ENCODE measurements around the gene HOXB5. TPM values are rescaled to one million over a fixed set of nuclear protein-coding genes. Genes with fewer than 3 reads are reported as not detected.

HOXB5 gene
- total and polyA plus RNA-seq, 10 of the 15 experiments (the other 5 are each of a cell fraction or from before 2014, with no cell fraction given): not detected

- FAIRE-seq (no peak), DNase-seq (ENCODE audit: low read depth, low spot score) (no peak), ATAC-seq (no peak)
- ChIA-PET CTCF (interaction anchor here (1.1 to 2.4 kb wide), 2 partner anchors 8 to 10 kb away, joined by 3 to 16 read pairs; no protein-coding TSS in a partner anchor), SMC1A (ENCODE audit: uncharacterized antibody, unreplicated experiment) (interaction anchor here (1.4 kb wide), 1 partner anchor 9 kb away, joined by 3 read pairs; no protein-coding TSS in a partner anchor), POLR2A (no interaction called here), RAD21 (ENCODE audit: unreplicated experiment) (interaction anchor here (1.0 kb wide), 1 partner anchor 21 kb away, joined by 3 read pairs; no protein-coding TSS in a partner anchor)
- BruUV-seq (replicated peaks): no TSS peak
- Histone ChIP-seq H3K9ac (ENCODE audit: control insufficient read depth, insufficient read depth, low read length) (no peak overlapping the region), H3K27ac (ENCODE audit: control insufficient read depth, insufficient read depth) (no peak overlapping the region), H3K27me3 (replicated peaks in 1 of 2; ENCODE audit: control insufficient read depth in 2 of 2, insufficient read depth in 2 of 2, low read length in 1 of 2) (peaks cover 33 to 34% of the 10 kb centered on the region in 2 experiments), H3K79me2 (ENCODE audit: control insufficient read depth, insufficient read depth, low read length) (no peaks in the 10 kb centered on the region), H3K9me3 (replicated peaks; ENCODE audit: control insufficient read depth, insufficient read depth, low read length) (no peaks in the 10 kb centered on the region), H3K4me2 (ENCODE audit: control insufficient read depth, insufficient read depth) (no peak overlapping the region), H2AFZ (ENCODE audit: control insufficient read depth, low read depth, low read length) (no peak overlapping the region), H3K4me1 (ENCODE audit: control insufficient read depth, insufficient read depth, low read length) (peaks cover 7% of the 10 kb centered on the region), H3K36me3 (ENCODE audit: control insufficient read depth in 2 of 2, insufficient read depth in 2 of 2, low read length in 1 of 2) (no peaks in the 10 kb centered on the region; a peak in 1 of 4 replicates), H4K20me1 (ENCODE audit: control insufficient read depth, insufficient read depth) (no peaks in the 10 kb centered on the region), H3K4me3 (no peak overlapping the region)
- intact Hi-C loops (cut with micrococcal nuclease; ENCODE audit: unreplicated experiment) (no loop called here), in situ Hi-C loops (cut with MboI) (loop anchor here (10.0 kb wide), 1 partner anchor 782 kb away; the partner anchor contains the start of gene SCRN2)
- WGBS (ENCODE audit: insufficient coverage, insufficient replicate concordance, low lambda C conversion rate, missing lambda C conversion rate): 60% methylated on average over 5 of the region's 5 CpGs
- TF ChIP-seq SKIL (IDR thresholded peaks at IDR 0.05; ENCODE audit: low read depth, poor library complexity, severe bottlenecking): no peak
- no peak for TF ChIP-seq E2F4 (IDR thresholded peaks at IDR 0.05; ENCODE audit: low read depth, low read length)
- no peak for TF ChIP-seq NBN (IDR thresholded peaks at IDR 0.05)
- no peak for TF ChIP-seq FOXM1 (IDR thresholded peaks at IDR 0.05; ENCODE audit: low read depth, low read length)
- no peak for TF ChIP-seq RAD51 (IDR thresholded peaks at IDR 0.05)
- TF ChIP-seq GATAD2B (conservative IDR thresholded peaks at IDR 0.05; ENCODE audit: low read depth): no peak
- no peak for TF ChIP-seq KLF5 (IDR thresholded peaks at IDR 0.05; ENCODE audit: partially characterized antibody)
- no peak for TF ChIP-seq BCL11A (IDR thresholded peaks at IDR 0.05; ENCODE audit: low read depth, low read length)
- TF ChIP-seq SMC3 (IDR thresholded peaks at IDR 0.05; ENCODE audit: borderline replicate concordance, low read length): no peak
- TF ChIP-seq NFYB (IDR thresholded peaks at IDR 0.05; ENCODE audit: insufficient read depth, low read depth, low read length): no peak
- TF ChIP-seq RCOR1 (conservative IDR thresholded peaks at IDR 0.05; ENCODE audit: low read depth, low read length): no peak
- TF ChIP-seq CBFB (IDR thresholded peaks at IDR 0.05; ENCODE audit: low read depth): no peak
- no peak for TF ChIP-seq RAD21 (IDR thresholded peaks at IDR 0.05; ENCODE audit: insufficient read depth, low read depth, low read length)
- TF ChIP-seq CUX1 (IDR thresholded peaks at IDR 0.05; ENCODE audit: insufficient replicate concordance, low read depth, low read length): no peak
Measured at GRCh38 chr17:48627118-48627597, 33.6 kb upstream of the HOXB5 start.

Measured in GM12878 (cell line).